Osteocyte (in vitro differentiated cells): ENCODE results near the gene PRORP. TPM values are rescaled to one million over a fixed set of nuclear protein-coding genes. Genes with fewer than 3 reads are reported as not detected.
A peak's percentile ranks its signal among the peaks of the same experiment; 100 is the strongest.

Experiments
- DNase-seq: peaks from one replicate; pipeline ENCODE4 v3.0.0; 2021; ENCODE audit warnings: mixed read lengths; ENCODE audit not compliant: unreplicated experiment; ENCODE audit errors: extremely low spot score
- H3K27ac Mint-ChIP-seq: one replicate; pipeline ENCODE4 v1.8.0; 2021; ENCODE audit warnings: mild to moderate bottlenecking, mixed read lengths; ENCODE audit not compliant: unreplicated experiment
- H3K27me3 Mint-ChIP-seq: one replicate; pipeline ENCODE4 v1.8.0; 2021; ENCODE audit warnings: mixed read lengths; ENCODE audit not compliant: unreplicated experiment
- H3K36me3 Mint-ChIP-seq: one replicate; pipeline ENCODE4 v1.8.0; 2021; ENCODE audit warnings: mixed read lengths; ENCODE audit not compliant: unreplicated experiment
- H3K4me1 Mint-ChIP-seq: one replicate; pipeline ENCODE4 v1.8.0; 2021; ENCODE audit warnings: mixed read lengths; ENCODE audit not compliant: unreplicated experiment
- H3K4me3 Mint-ChIP-seq: one replicate; pipeline ENCODE4 v1.8.0; 2021; ENCODE audit warnings: mild to moderate bottlenecking, moderate library complexity, mixed read lengths; ENCODE audit not compliant: unreplicated experiment
- H3K9me3 Mint-ChIP-seq: one replicate; pipeline ENCODE4 v1.8.0; 2021; ENCODE audit warnings: mixed read lengths; ENCODE audit not compliant: unreplicated experiment
- CTCF ChIP-seq: fragments of 200-600 bp; sonication (generic); IDR thresholded peaks from 2 replicates; pipeline ENCODE4 v1.5.0; 2021; ENCODE audit warnings: antibody characterized with exemption, mild to moderate bottlenecking, moderate library complexity
- total RNA-seq: library from RNA; stranded (reverse); gene quantifications from 2 replicates; pipeline ENCODE4 v1.2.1, GENCODE V29; 2021

Gene PRORP
- total RNA-seq, 1 donor from 2014 or later = 31.1 TPM

- Mint-ChIP-seq H3K4me1 (peaks cover 46% of the 10 kb centered on the region), H3K36me3 (peaks cover 16% of the 10 kb centered on the region), H3K27me3 (no peaks in the 10 kb centered on the region), H3K27ac (peak overlapping the region; percentile 100), H3K9me3 (no peaks in the 10 kb centered on the region), H3K4me3 (peak overlapping the region; percentile 97)
- no peak for TF ChIP-seq CTCF
- no peak for DNase-seq
These were observed 490 bp downstream of the PRORP start for GRCh38 chr14:35122696-35123387.

GRCh38 chr14:35123388-35123703 is 994 bp downstream of the PRORP start:
- Mint-ChIP-seq H3K4me3 (peak overlapping the region; percentile 97), H3K4me1 (peaks cover 47% of the 10 kb centered on the region), H3K36me3 (peaks cover 18% of the 10 kb centered on the region), H3K27me3 (no peaks in the 10 kb centered on the region), H3K9me3 (no peaks in the 10 kb centered on the region), H3K27ac (peak overlapping the region; percentile 100)
- DNase-seq = no peak
- no peak for TF ChIP-seq CTCF

DNA sequence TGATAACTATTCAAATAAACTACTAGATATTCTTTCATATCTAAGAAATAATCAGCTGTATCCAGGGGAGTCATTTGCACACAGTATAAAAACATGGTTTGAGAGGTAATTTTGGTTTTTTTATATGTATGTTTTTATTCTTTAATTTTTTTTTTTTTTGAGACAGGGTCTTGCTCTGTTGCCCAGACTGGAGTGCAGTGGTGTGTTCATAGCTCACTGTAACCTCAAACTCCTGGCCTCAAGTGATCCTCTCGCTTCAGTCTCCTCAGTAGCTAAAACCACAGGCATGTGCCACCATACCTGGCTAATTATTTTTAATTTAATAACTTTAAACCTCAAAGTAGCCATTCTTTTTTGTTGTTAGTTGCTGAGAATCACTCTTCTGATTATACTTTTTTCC is 1.8 kb downstream of the PRORP start:
- no peak for DNase-seq
- Mint-ChIP-seq H3K27me3 (no peaks in the 10 kb centered on the region), H3K9me3 (no peaks in the 10 kb centered on the region), H3K4me1 (peaks cover 50% of the 10 kb centered on the region), H3K27ac (peak overlapping the region; percentile 100), H3K4me3 (peak overlapping the region; percentile 97), H3K36me3 (peaks cover 17% of the 10 kb centered on the region)
- TF ChIP-seq CTCF = no peak

DNA sequence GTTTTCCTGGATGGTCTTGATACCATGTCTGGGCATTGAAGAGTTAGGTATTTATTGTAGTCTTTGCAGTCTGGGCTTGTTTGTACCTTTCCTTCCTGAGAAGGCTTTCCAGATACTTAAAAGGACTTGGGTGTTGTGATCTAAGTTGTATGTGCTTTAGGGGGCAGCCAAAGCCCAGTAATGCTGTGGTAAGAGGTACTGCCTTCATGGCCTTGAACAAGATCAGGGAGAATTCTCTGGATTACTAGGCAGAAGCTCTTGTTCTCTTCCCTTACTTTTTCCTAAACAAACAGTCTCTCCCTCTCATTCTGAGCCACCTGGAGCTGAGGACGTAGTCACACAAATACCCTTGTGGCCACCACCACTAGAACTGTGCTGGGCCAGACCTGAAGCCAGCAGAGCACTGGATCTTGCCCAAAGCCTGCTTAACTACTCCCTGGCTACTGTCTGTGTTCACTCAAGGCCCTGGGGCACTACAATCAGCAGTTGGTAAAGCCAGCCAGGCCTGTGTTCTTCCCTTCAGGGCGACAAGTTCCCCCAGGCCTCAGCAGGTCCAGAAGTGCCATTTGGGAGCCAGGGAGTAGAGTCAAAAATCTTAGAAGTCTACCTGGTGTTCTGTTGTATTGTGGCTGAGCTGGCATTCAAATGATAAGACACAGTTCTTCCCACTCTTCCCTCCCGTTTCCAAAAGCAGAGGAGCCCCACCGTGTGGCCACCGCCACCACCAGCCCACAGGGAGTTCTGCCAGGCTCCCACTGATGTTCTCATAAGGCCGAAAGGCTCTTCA is 11.4 kb downstream of the PRORP start:
- H3K9me3 Mint-ChIP-seq = no peaks in the 10 kb centered on the region
- peaks cover 35% of the 10 kb centered on the region for H3K36me3 Mint-ChIP-seq
- TF ChIP-seq CTCF = no peak
- no peaks in the 10 kb centered on the region for H3K27me3 Mint-ChIP-seq
- H3K4me1 Mint-ChIP-seq = peaks cover 2% of the 10 kb centered on the region
- no peak for DNase-seq
- no peak overlapping the region for H3K27ac Mint-ChIP-seq
- no peak overlapping the region for H3K4me3 Mint-ChIP-seq

GRCh38 chr14:35134329-35135123 is 12.2 kb downstream of the PRORP start:
- H3K27ac Mint-ChIP-seq = no peak overlapping the region
- no peaks in the 10 kb centered on the region for H3K9me3 Mint-ChIP-seq
- TF ChIP-seq CTCF = no peak
- H3K27me3 Mint-ChIP-seq = no peaks in the 10 kb centered on the region
- H3K4me1 Mint-ChIP-seq = no peaks in the 10 kb centered on the region
- no peak overlapping the region for H3K4me3 Mint-ChIP-seq
- peaks cover 32% of the 10 kb centered on the region for H3K36me3 Mint-ChIP-seq
- no peak for DNase-seq
